OCI-LY1 (cell line): ENCODE measurements around the gene NATD1.

Source experiments
- CTCF ChIP-seq: fragments of 200-600 bp; sonication (generic), shearing (Covaris generic); IDR thresholded peaks from 2 replicates; pipeline ENCODE4 v1.5.1; 2017; ENCODE audit warnings: mild to moderate bottlenecking, antibody characterized with exemption, low read length, moderate library complexity, mixed read lengths
- EZH2 ChIP-seq: fragments of 200-600 bp; sonication (generic), shearing (Covaris generic); IDR thresholded peaks from 2 replicates; pipeline ENCODE4 v1.8.0; 2017; ENCODE audit warnings: borderline replicate concordance, mixed run types, mild to moderate bottlenecking, antibody characterized with exemption, low read length, moderate library complexity, mixed read lengths

GRCh38 chr17:21201874-21202273, 51.3 kb downstream of the NATD1 start:
- no peak for TF ChIP-seq CTCF
- no peak for TF ChIP-seq EZH2
